KMS-11 (cell line): ENCODE results near the gene CYTH2.

ENCODE experiments used
- H2AFZ ChIP-seq: fragments of 200-600 bp; sonication (generic); 2 replicates; pipeline ENCODE4 v1.6.1; 2016; ENCODE audit warnings: antibody characterized with exemption, mixed run types, low read depth
- H3K27ac ChIP-seq: fragments of 200-600 bp; sonication (generic); 2 replicates; pipeline ENCODE4 v1.6.1; 2016; ENCODE audit warnings: mild to moderate bottlenecking, mixed run types
- H3K27me3 ChIP-seq: fragments of 200-600 bp; sonication (generic); 2 replicates; pipeline ENCODE4 v1.6.1; 2017; ENCODE audit warnings: mild to moderate bottlenecking, low read depth, mixed run types, moderate library complexity; ENCODE audit not compliant: insufficient read depth
- H3K36me3 ChIP-seq: fragments of 200-600 bp; sonication (generic); 2 replicates; pipeline ENCODE4 v1.6.1; 2017; ENCODE audit warnings: mild to moderate bottlenecking, mixed run types; ENCODE audit not compliant: insufficient read depth
- H3K4me1 ChIP-seq: fragments of 200-600 bp; sonication (generic); 2 replicates; pipeline ENCODE4 v1.6.1; 2016; ENCODE audit warnings: mild to moderate bottlenecking, low read depth, mixed run types; ENCODE audit not compliant: poor library complexity, severe bottlenecking
- H3K4me2 ChIP-seq: fragments of 200-600 bp; sonication (generic); 2 replicates; pipeline ENCODE4 v1.7.0; 2016; ENCODE audit warnings: mild to moderate bottlenecking, mixed run types
- H3K4me3 ChIP-seq: fragments of 200-600 bp; sonication (generic); IDR thresholded peaks from 2 replicates; pipeline ENCODE4 v1.6.1; 2017; ENCODE audit warnings: low read depth, low read length, mixed read lengths; ENCODE audit not compliant: insufficient read depth
- H3K79me2 ChIP-seq: fragments of 200-600 bp; sonication (generic); 2 replicates; pipeline ENCODE4 v1.6.1; 2016; ENCODE audit warnings: low read depth, mixed run types; ENCODE audit not compliant: insufficient read depth
- H3K9ac ChIP-seq: fragments of 200-600 bp; sonication (generic); 2 replicates; pipeline ENCODE4 v1.6.1; 2016; ENCODE audit warnings: mild to moderate bottlenecking, mixed run types
- H4K20me1 ChIP-seq: fragments of 200-600 bp; sonication (generic); 2 replicates; pipeline ENCODE4 v1.6.1; 2016; ENCODE audit warnings: mild to moderate bottlenecking, mixed run types; ENCODE audit not compliant: insufficient read depth
- CTCF ChIP-seq: fragments of 200-600 bp; sonication (generic); conservative IDR thresholded peaks from 2 replicates; pipeline ENCODE4 v1.6.1; 2017; ENCODE audit warnings: low read depth, mild to moderate bottlenecking, antibody characterized with exemption, low read length, moderate library complexity, mixed read lengths

The CYTH2 gene

GRCh38 chr19:48508729-48509411 is 39.7 kb downstream of the CYTH2 start:
- Histone ChIP-seq H3K79me2 (no peaks in the 10 kb centered on the region), H4K20me1 (no peaks in the 10 kb centered on the region), H3K27ac (no peak overlapping the region), H3K4me1 (peaks cover 4% of the 10 kb centered on the region), H3K4me3 (no peak overlapping the region), H3K4me2 (no peak overlapping the region), H3K27me3 (peaks cover 77% of the 10 kb centered on the region), H3K9ac (no peak overlapping the region), H2AFZ (no peak overlapping the region), H3K36me3 (no peaks in the 10 kb centered on the region)
- TF ChIP-seq CTCF = no peak

GRCh38 chr19:48509467-48510194 is 40.5 kb downstream of the CYTH2 start:
- H3K27ac ChIP-seq = no peak overlapping the region
- H3K4me3 ChIP-seq = no peak overlapping the region
- H3K36me3 ChIP-seq = no peaks in the 10 kb centered on the region
- H3K9ac ChIP-seq = no peak overlapping the region
- peaks cover 74% of the 10 kb centered on the region for H3K27me3 ChIP-seq
- no peak for TF ChIP-seq CTCF
- H3K79me2 ChIP-seq = no peaks in the 10 kb centered on the region
- no peak overlapping the region for H3K4me2 ChIP-seq
- peaks cover 11% of the 10 kb centered on the region for H3K4me1 ChIP-seq
- H4K20me1 ChIP-seq = no peaks in the 10 kb centered on the region
- no peak overlapping the region for H2AFZ ChIP-seq

GRCh38 chr19:48510421-48511268 is 41.5 kb downstream of the CYTH2 start:
- no peak for TF ChIP-seq CTCF
- Histone ChIP-seq H3K4me1 (peaks cover 17% of the 10 kb centered on the region), H2AFZ (no peak overlapping the region), H3K27ac (no peak overlapping the region), H3K4me3 (no peak overlapping the region), H3K27me3 (peaks cover 66% of the 10 kb centered on the region), H3K79me2 (no peaks in the 10 kb centered on the region), H3K4me2 (peak overlapping the region; percentile 41; the same call in 1 of the 2 replicates), H3K9ac (no peak overlapping the region), H3K36me3 (no peaks in the 10 kb centered on the region), H4K20me1 (no peaks in the 10 kb centered on the region)

- Histone ChIP-seq H3K4me1 (peaks cover 17% of the 10 kb centered on the region), H2AFZ (no peak overlapping the region), H3K4me3 (no peak overlapping the region), H3K36me3 (no peaks in the 10 kb centered on the region), H3K79me2 (no peaks in the 10 kb centered on the region), H3K9ac (no peak overlapping the region), H3K4me2 (no peak overlapping the region), H3K27ac (no peak overlapping the region), H4K20me1 (no peaks in the 10 kb centered on the region), H3K27me3 (peaks cover 59% of the 10 kb centered on the region)
- TF ChIP-seq CTCF = no peak
Observed at GRCh38 chr19:48511321-48511731, 42.2 kb downstream of the CYTH2 start.
